IMR-90 (cell line): Measurements from ENCODE around the gene CDH9.

Source experiments
- CTCF ChIP-seq: conservative IDR thresholded peaks from 2 replicates; pipeline ENCODE4 v1.5.1; 2012; ENCODE audit warnings: mild to moderate bottlenecking, low read depth, low read length, improper control_type of control experiment
- MXI1 ChIP-seq: IDR thresholded peaks from 2 replicates; pipeline ENCODE4 v1.6.1; 2012; ENCODE audit warnings: low read depth, mild to moderate bottlenecking, low read length, moderate library complexity, borderline replicate concordance
- RAD21 ChIP-seq: IDR thresholded peaks from 2 replicates; pipeline ENCODE4 v1.6.1; 2012; ENCODE audit warnings: low read length, improper control_type of control experiment
- RCOR1 ChIP-seq: IDR thresholded peaks from 2 replicates; pipeline ENCODE4 v1.6.1; 2012; ENCODE audit warnings: mild to moderate bottlenecking, low read length, improper control_type of control experiment; ENCODE audit not compliant: insufficient replicate concordance
- USF2 ChIP-seq: fragments of 150-350 bp; IDR thresholded peaks from 2 replicates; pipeline ENCODE4 v1.6.1; 2017; ENCODE audit warnings: mild to moderate bottlenecking, antibody characterized with exemption, low read length, low read depth

- TF ChIP-seq MXI1 (no peak), RCOR1 (no peak), RAD21 (no peak), USF2 (no peak), CTCF (no peak)
Observed at GRCh38 chr5:27083449-27084415, 45.3 kb upstream of the CDH9 start.
